GM23338 (cell line): Measurements from ENCODE around the gene ADGRG4.

Experiments
- CREB1 ChIP-seq: fragments of 250-450 bp; sonication (Bioruptor Pico); IDR thresholded peaks from 2 replicates; pipeline ENCODE4 v1.5.0; 2020; ENCODE audit warnings: low read depth, mild to moderate bottlenecking, moderate library complexity
- CTCF ChIP-seq, 2 experiments: fragments of 200-600 bp in 1 of 2; sonication (generic) in 1 of 2; conservative IDR thresholded peaks; 2 replicates each; pipeline versions ENCODE4 v1.5.1 to v1.6.1; 2016 to 2017; ENCODE audit warnings: antibody characterized with exemption in 2 of 2, low read depth in 2 of 2, mild to moderate bottlenecking in 2 of 2, moderate library complexity in 1 of 2
- EZH2 ChIP-seq: fragments of 200-600 bp; sonication (generic); IDR thresholded peaks from one replicate; pipeline ENCODE4 v1.8.0; 2017; ENCODE audit warnings: antibody characterized with exemption, mild to moderate bottlenecking, low read depth; ENCODE audit not compliant: unreplicated experiment
- EZH2phosphoT487 ChIP-seq: fragments of 200-600 bp; sonication (generic); IDR thresholded peaks from one replicate; pipeline ENCODE4 v1.8.1; 2018; ENCODE audit warnings: antibody characterized with exemption; ENCODE audit not compliant: unreplicated experiment
- JUNB ChIP-seq: IDR thresholded peaks from one replicate; pipeline ENCODE4 v1.6.1; 2016; ENCODE audit warnings: antibody characterized with exemption; ENCODE audit not compliant: unreplicated experiment
- NANOG ChIP-seq: IDR thresholded peaks from 2 replicates; pipeline ENCODE4 v1.6.1; 2016; ENCODE audit warnings: antibody characterized with exemption, borderline replicate concordance
- POLR2AphosphoS5 ChIP-seq: IDR thresholded peaks from 2 replicates; pipeline ENCODE4 v1.6.1; 2016; ENCODE audit warnings: antibody characterized with exemption, low read depth
- ZNF114 ChIP-seq: fragments of 250-450 bp; sonication (Bioruptor Pico); IDR thresholded peaks from 2 replicates; pipeline ENCODE4 v1.5.0; 2020; ENCODE audit warnings: mild to moderate bottlenecking, moderate library complexity
- ZNF331 ChIP-seq: fragments of 250-450 bp; sonication (Bioruptor Pico); IDR thresholded peaks from 2 replicates; pipeline ENCODE4 v1.5.0; 2020; ENCODE audit warnings: low read depth, mild to moderate bottlenecking, moderate library complexity
- TF ChIP-seq, protein P1 (sequence below): IDR thresholded peaks from one replicate; pipeline ENCODE4 v1.6.1; 2018; ENCODE audit warnings: antibody characterized with exemption; ENCODE audit not compliant: unreplicated experiment
- TF ChIP-seq, protein P2 (sequence below): IDR thresholded peaks from 2 replicates; pipeline ENCODE4 v1.6.1; 2016; ENCODE audit warnings: antibody characterized with exemption

DNA sequence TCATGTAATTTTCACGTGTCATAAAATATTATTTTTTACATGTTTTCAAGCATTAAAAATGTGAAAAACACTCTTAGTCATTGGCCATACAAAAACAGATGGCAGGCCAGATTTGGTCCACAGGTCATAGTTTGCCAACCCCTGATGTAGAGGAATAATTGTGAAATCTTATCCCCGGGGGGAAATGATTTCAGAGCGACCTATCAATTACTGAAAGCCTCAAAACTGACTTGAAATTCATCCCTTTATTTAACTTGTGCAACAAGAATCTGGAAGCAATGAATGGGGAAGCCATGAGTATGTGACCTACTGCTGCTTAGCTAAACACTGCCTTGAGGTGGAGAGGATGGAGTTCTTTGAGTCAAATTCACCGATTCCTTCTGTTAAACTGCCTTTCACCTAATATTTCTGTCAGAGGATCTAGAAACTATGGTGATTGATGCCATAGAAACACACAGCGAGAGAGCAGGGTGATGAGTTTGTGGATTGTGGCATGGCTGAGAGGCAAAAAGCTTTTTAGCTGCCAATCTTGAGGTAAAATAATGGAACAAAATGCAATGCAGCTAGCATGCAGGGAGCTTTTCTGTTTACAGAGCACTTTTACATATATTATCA, 156.6 kb downstream of the ADGRG4 start:
- TF ChIP-seq CTCF (conservative IDR thresholded peaks at IDR 0.05; ENCODE audit: low read depth in 2 of 2) (no peak), ZNF331 (CRISPR knock-in tag) (no peak), POLR2AphosphoS5 (no peak), EZH2 (no peak), EZH2phosphoT487 (no peak), CREB1 (CRISPR knock-in tag) (no peak), NANOG (no peak), JUNB (no peak), ZNF114 (no peak)
- TF ChIP-seq, protein P1, sequence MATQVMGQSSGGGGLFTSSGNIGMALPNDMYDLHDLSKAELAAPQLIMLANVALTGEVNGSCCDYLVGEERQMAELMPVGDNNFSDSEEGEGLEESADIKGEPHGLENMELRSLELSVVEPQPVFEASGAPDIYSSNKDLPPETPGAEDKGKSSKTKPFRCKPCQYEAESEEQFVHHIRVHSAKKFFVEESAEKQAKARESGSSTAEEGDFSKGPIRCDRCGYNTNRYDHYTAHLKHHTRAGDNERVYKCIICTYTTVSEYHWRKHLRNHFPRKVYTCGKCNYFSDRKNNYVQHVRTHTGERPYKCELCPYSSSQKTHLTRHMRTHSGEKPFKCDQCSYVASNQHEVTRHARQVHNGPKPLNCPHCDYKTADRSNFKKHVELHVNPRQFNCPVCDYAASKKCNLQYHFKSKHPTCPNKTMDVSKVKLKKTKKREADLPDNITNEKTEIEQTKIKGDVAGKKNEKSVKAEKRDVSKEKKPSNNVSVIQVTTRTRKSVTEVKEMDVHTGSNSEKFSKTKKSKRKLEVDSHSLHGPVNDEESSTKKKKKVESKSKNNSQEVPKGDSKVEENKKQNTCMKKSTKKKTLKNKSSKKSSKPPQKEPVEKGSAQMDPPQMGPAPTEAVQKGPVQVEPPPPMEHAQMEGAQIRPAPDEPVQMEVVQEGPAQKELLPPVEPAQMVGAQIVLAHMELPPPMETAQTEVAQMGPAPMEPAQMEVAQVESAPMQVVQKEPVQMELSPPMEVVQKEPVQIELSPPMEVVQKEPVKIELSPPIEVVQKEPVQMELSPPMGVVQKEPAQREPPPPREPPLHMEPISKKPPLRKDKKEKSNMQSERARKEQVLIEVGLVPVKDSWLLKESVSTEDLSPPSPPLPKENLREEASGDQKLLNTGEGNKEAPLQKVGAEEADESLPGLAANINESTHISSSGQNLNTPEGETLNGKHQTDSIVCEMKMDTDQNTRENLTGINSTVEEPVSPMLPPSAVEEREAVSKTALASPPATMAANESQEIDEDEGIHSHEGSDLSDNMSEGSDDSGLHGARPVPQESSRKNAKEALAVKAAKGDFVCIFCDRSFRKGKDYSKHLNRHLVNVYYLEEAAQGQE = no peak
- TF ChIP-seq, protein P2, sequence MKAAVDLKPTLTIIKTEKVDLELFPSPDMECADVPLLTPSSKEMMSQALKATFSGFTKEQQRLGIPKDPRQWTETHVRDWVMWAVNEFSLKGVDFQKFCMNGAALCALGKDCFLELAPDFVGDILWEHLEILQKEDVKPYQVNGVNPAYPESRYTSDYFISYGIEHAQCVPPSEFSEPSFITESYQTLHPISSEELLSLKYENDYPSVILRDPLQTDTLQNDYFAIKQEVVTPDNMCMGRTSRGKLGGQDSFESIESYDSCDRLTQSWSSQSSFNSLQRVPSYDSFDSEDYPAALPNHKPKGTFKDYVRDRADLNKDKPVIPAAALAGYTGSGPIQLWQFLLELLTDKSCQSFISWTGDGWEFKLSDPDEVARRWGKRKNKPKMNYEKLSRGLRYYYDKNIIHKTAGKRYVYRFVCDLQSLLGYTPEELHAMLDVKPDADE = no peak
